HCT116 (cell line): ENCODE measurements around the gene KRTAP4-1.

Experiments used
- CEBPB ChIP-seq: IDR thresholded peaks from 2 replicates; pipeline ENCODE4 v1.6.1; 2012; ENCODE audit warnings: low read depth
- CTCF ChIP-seq, 3 experiments: fragments of 200-600 bp in 1 of 3; sonication (generic) in 1 of 3; IDR thresholded peaks in 2 of 3; conservative IDR thresholded peaks in 1 of 3; 2 replicates each; pipeline ENCODE4 v1.5.1; 2012 to 2017; ENCODE audit warnings: low read depth in 2 of 3, low read length in 2 of 3, antibody characterized with exemption in 1 of 3, borderline replicate concordance in 1 of 3, control low read depth in 1 of 3, mild to moderate bottlenecking in 1 of 3, mixed read lengths in 1 of 3, mixed run types in 1 of 3, moderate library complexity in 1 of 3; ENCODE audit not compliant: insufficient read depth in 1 of 3
- EZH2 ChIP-seq: fragments of 200-600 bp; sonication (generic); IDR thresholded peaks from 2 replicates; pipeline ENCODE4 v1.6.1; 2017; ENCODE audit warnings: antibody characterized with exemption, mixed run types
- EZH2phosphoT487 ChIP-seq: fragments of 200-600 bp; IDR thresholded peaks from 2 replicates; pipeline ENCODE4 v1.6.1; 2018; ENCODE audit warnings: antibody characterized with exemption, borderline replicate concordance
- POLR2A ChIP-seq: IDR thresholded peaks from 2 replicates; pipeline ENCODE4 v1.7.0; 2011; ENCODE audit warnings: borderline replicate concordance; ENCODE audit not compliant: insufficient read depth, insufficient read length; ENCODE audit errors: extremely low read depth
- RAD21 ChIP-seq: IDR thresholded peaks from 2 replicates; pipeline ENCODE4 v1.6.1; 2012; ENCODE audit warnings: low read depth, mild to moderate bottlenecking
- REST ChIP-seq: IDR thresholded peaks from 2 replicates; pipeline ENCODE4 v1.6.1; 2012; ENCODE audit warnings: low read depth
- SP1 ChIP-seq: IDR thresholded peaks from 2 replicates; pipeline ENCODE4 v1.6.1; 2012; ENCODE audit warnings: low read depth
- YY1 ChIP-seq: IDR thresholded peaks from 2 replicates; pipeline ENCODE4 v1.6.1; 2011; ENCODE audit warnings: low read length, low read depth, moderate library complexity, mild to moderate bottlenecking; ENCODE audit not compliant: insufficient replicate concordance; ENCODE audit errors: extremely low read depth
- ZBTB33 ChIP-seq: IDR thresholded peaks from 2 replicates; pipeline ENCODE4 v1.6.1; 2011; ENCODE audit warnings: mild to moderate bottlenecking, low read length, moderate library complexity; ENCODE audit not compliant: insufficient replicate concordance; ENCODE audit errors: extremely low read depth
- ZFX ChIP-seq: fragments of 450-650 bp; IDR thresholded peaks from 2 replicates; pipeline ENCODE4 v1.6.1; 2017

- TF ChIP-seq RAD21, result no peak
- no peak for TF ChIP-seq CTCF (IDR thresholded peaks at IDR 0.05 in 2 of 3, conservative IDR thresholded peaks at IDR 0.05 in 1 of 3; ENCODE audit: borderline replicate concordance in 1 of 3, insufficient read depth in 1 of 3, low read depth in 2 of 3, low read length in 2 of 3)
- no peak for TF ChIP-seq EZH2phosphoT487
- TF ChIP-seq YY1, result no peak
- no peak for TF ChIP-seq POLR2A
- no peak for TF ChIP-seq ZFX
- TF ChIP-seq ZBTB33, result no peak
- TF ChIP-seq REST, result no peak
- TF ChIP-seq CEBPB, result no peak
- TF ChIP-seq SP1, result no peak
- TF ChIP-seq EZH2, result no peak
Observed at GRCh38 chr17:41231731-41232130, 47.0 kb upstream of the KRTAP4-1 start.
